GM10266 (cell line): ENCODE results near the gene ANAPC4.

Source experiments
- DNase-seq: peaks from one replicate; pipeline ENCODE4 v3.0.0; 2012; ENCODE audit errors: extremely low spot score
- CTCF ChIP-seq: IDR thresholded peaks from 2 replicates; pipeline ENCODE4 v1.5.1; 2012; ENCODE audit warnings: mild to moderate bottlenecking, low read depth; ENCODE audit not compliant: control insufficient read depth, insufficient read depth; ENCODE audit errors: missing control alignments

The ANAPC4 gene

GRCh38 chr4:25433966-25434827, 57.1 kb downstream of the ANAPC4 start:
- no peak for DNase-seq
- TF ChIP-seq CTCF: no peak

- TF ChIP-seq CTCF: no peak
- DNase-seq: no peak
Observed at GRCh38 chr4:25437926-25438325, 60.9 kb downstream of the ANAPC4 start.

- DNase-seq: peak; percentile 71
- peak; percentile 92 for TF ChIP-seq CTCF
Observed at GRCh38 chr4:25439918-25440477, 62.9 kb downstream of the ANAPC4 start.

- no peak for DNase-seq
- no peak for TF ChIP-seq CTCF
Observed at GRCh38 chr4:25440478-25441030, 63.5 kb downstream of the ANAPC4 start.

GRCh38 chr4:25441519-25442117, 64.6 kb downstream of the ANAPC4 start:
- TF ChIP-seq CTCF: peak; percentile 67

GRCh38 chr4:25442863-25443307, 65.8 kb downstream of the ANAPC4 start:
- DNase-seq: no peak
- TF ChIP-seq CTCF: no peak

More at GRCh38 chr4:25441519-25442117, 64.6 kb downstream of the ANAPC4 start:
- DNase-seq: peak; percentile 30
